Neural progenitor cell (in vitro differentiated cells): ENCODE data around the gene RHBDL3. TPM values are rescaled to one million over a fixed set of nuclear protein-coding genes. Genes with fewer than 3 reads are reported as not detected.

Source experiments
- DNase-seq: peaks from one replicate; pipeline ENCODE4 v3.0.0-alpha.2; 2016; ENCODE audit warnings: low spot score
- H2AFZ ChIP-seq: fragments of 200-600 bp; sonication (generic); replicated peaks from 2 replicates; pipeline ENCODE4 v1.6.1; 2016; ENCODE audit warnings: antibody characterized with exemption
- H3F3A ChIP-seq: fragments of 200-600 bp; sonication (generic); 2 replicates; pipeline ENCODE4 v1.6.1; 2016; ENCODE audit warnings: antibody characterized with exemption, low read depth
- H3K27ac ChIP-seq: fragments of 200-600 bp; sonication (generic); 2 replicates; pipeline ENCODE4 v1.5.1; 2016; ENCODE audit warnings: mild to moderate bottlenecking
- H3K27me3 ChIP-seq: fragments of 200-600 bp; sonication (generic); 2 replicates; pipeline ENCODE4 v1.6.1; 2016; ENCODE audit warnings: mild to moderate bottlenecking, moderate library complexity
- H3K36me3 ChIP-seq: fragments of 200-600 bp; sonication (generic); 2 replicates; pipeline ENCODE4 v1.5.1; 2016
- H3K4me1 ChIP-seq: fragments of 200-600 bp; sonication (generic); 2 replicates; pipeline ENCODE4 v1.6.1; 2016; ENCODE audit warnings: mixed run types
- H3K4me2 ChIP-seq: fragments of 200-600 bp; sonication (generic); 2 replicates; pipeline ENCODE4 v1.6.1; 2016
- H3K4me3 ChIP-seq: fragments of 200-600 bp; sonication (generic); 2 replicates; pipeline ENCODE4 v1.5.1; 2016
- H3K79me2 ChIP-seq: fragments of 200-600 bp; sonication (generic); 2 replicates; pipeline ENCODE4 v1.6.1; 2016; ENCODE audit warnings: low read depth
- H3K9ac ChIP-seq: fragments of 200-600 bp; sonication (generic); 2 replicates; pipeline ENCODE4 v1.6.1; 2016
- H3K9me3 ChIP-seq: fragments of 200-600 bp; sonication (generic); 2 replicates; pipeline ENCODE4 v1.5.1; 2016; ENCODE audit warnings: low read depth
- H4K20me1 ChIP-seq: fragments of 200-600 bp; sonication (generic); 2 replicates; pipeline ENCODE4 v1.6.1; 2016; ENCODE audit warnings: low read depth
- H3K27ac Mint-ChIP-seq: 3 replicates; pipeline ENCODE4 v1.8.0; 2021; ENCODE audit warnings: mixed read lengths
- H3K27me3 Mint-ChIP-seq: 2 replicates; pipeline ENCODE4 v1.8.0; 2022; ENCODE audit warnings: low read depth, mild to moderate bottlenecking, inconsistent platforms, moderate library complexity, mixed read lengths; ENCODE audit not compliant: insufficient read depth
- H3K36me3 Mint-ChIP-seq: 3 replicates; pipeline ENCODE4 v1.8.0; 2021; ENCODE audit warnings: mixed read lengths
- H3K4me1 Mint-ChIP-seq: 3 replicates; pipeline ENCODE4 v1.8.0; 2021; ENCODE audit warnings: mixed read lengths
- H3K4me3 Mint-ChIP-seq: 3 replicates; pipeline ENCODE4 v1.8.0; 2021; ENCODE audit warnings: mild to moderate bottlenecking, moderate library complexity, mixed read lengths
- H3K9me3 Mint-ChIP-seq: 3 replicates; pipeline ENCODE4 v1.8.0; 2020; ENCODE audit warnings: mixed read lengths
- CTCF ChIP-seq: fragments of 200-600 bp; sonication (generic); IDR thresholded peaks from 2 replicates; pipeline ENCODE4 v1.5.1; 2017; ENCODE audit warnings: antibody characterized with exemption, mild to moderate bottlenecking
- EZH2 ChIP-seq: fragments of 200-600 bp; sonication (generic); IDR thresholded peaks from 2 replicates; pipeline ENCODE4 v1.6.1; 2017; ENCODE audit warnings: antibody characterized with exemption, mild to moderate bottlenecking, moderate library complexity
- EZH2phosphoT487 ChIP-seq: fragments of 200-600 bp; sonication (generic); IDR thresholded peaks from 2 replicates; pipeline ENCODE4 v1.6.1; 2017; ENCODE audit warnings: antibody characterized with exemption
- total RNA-seq: library from RNA; depleted of rRNA; stranded (reverse); fragments of >200 nt; gene quantifications from 2 replicates; pipeline ENCODE4 v1.2.3, GENCODE V29; 2015; ENCODE audit warnings: low replicate concordance

The RHBDL3 gene
- total RNA-seq, 1 donor from 2014 or later, result 2.5 TPM

- H3K27ac Mint-ChIP-seq, result no peak overlapping the region
- H3K27me3 Mint-ChIP-seq, result peaks cover 6% of the 10 kb centered on the region
- H3K4me3 Mint-ChIP-seq, result no peak overlapping the region
- Histone ChIP-seq H3K27me3 (no peaks in the 10 kb centered on the region), H2AFZ (no peak overlapping the region), H3K9me3 (no peaks in the 10 kb centered on the region), H3K4me3 (no peak overlapping the region), H3K4me2 (no peak overlapping the region), H3K4me1 (peaks cover 20% of the 10 kb centered on the region), H3K27ac (no peak overlapping the region), H3F3A (peaks cover 28% of the 10 kb centered on the region), H4K20me1 (no peaks in the 10 kb centered on the region), H3K79me2 (no peaks in the 10 kb centered on the region), H3K9ac (no peak overlapping the region), H3K36me3 (no peaks in the 10 kb centered on the region)
- DNase-seq, result no peak
- H3K9me3 Mint-ChIP-seq, result no peaks in the 10 kb centered on the region
- no peaks in the 10 kb centered on the region for H3K36me3 Mint-ChIP-seq
- H3K4me1 Mint-ChIP-seq, result peaks cover 28% of the 10 kb centered on the region
- TF ChIP-seq EZH2 (no peak), EZH2phosphoT487 (no peak), CTCF (no peak)
Observed at GRCh38 chr17:32292094-32292493, 26.5 kb downstream of the RHBDL3 start.

GRCh38 chr17:32297424-32297823 lies 31.8 kb downstream of the RHBDL3 start:
- H3K27ac ChIP-seq, result no peak overlapping the region

GRCh38 chr17:32297860-32298259 lies 32.2 kb downstream of the RHBDL3 start:
- H3K4me2 ChIP-seq, result no peak overlapping the region
- Mint-ChIP-seq H3K36me3 (no peaks in the 10 kb centered on the region), H3K4me1 (peaks cover 23% of the 10 kb centered on the region), H3K27ac (no peak overlapping the region), H3K9me3 (no peaks in the 10 kb centered on the region), H3K4me3 (no peak overlapping the region), H3K27me3 (peaks cover 3% of the 10 kb centered on the region)
- no peaks in the 10 kb centered on the region for H3K36me3 ChIP-seq
- H3K4me3 ChIP-seq, result no peak overlapping the region
- no peaks in the 10 kb centered on the region for H3K79me2 ChIP-seq
- H3K27ac ChIP-seq, result no peak overlapping the region
- no peaks in the 10 kb centered on the region for H3K27me3 ChIP-seq
- no peaks in the 10 kb centered on the region for H3K9me3 ChIP-seq
- no peak for DNase-seq
- no peak for TF ChIP-seq EZH2
- no peak for TF ChIP-seq CTCF
- no peak for TF ChIP-seq EZH2phosphoT487
- no peak overlapping the region for H2AFZ ChIP-seq
- H3K9ac ChIP-seq, result no peak overlapping the region
- H4K20me1 ChIP-seq, result peaks cover 4% of the 10 kb centered on the region
- peaks cover 24% of the 10 kb centered on the region for H3K4me1 ChIP-seq
- peaks cover 9% of the 10 kb centered on the region for H3F3A ChIP-seq

More at GRCh38 chr17:32297424-32297823, 31.8 kb downstream of the RHBDL3 start:
- Mint-ChIP-seq H3K36me3 (no peaks in the 10 kb centered on the region), H3K4me3 (no peak overlapping the region), H3K27me3 (peaks cover 3% of the 10 kb centered on the region), H3K27ac (no peak overlapping the region), H3K9me3 (no peaks in the 10 kb centered on the region), H3K4me1 (peaks cover 21% of the 10 kb centered on the region)
- DNase-seq, result no peak
- Histone ChIP-seq H3K4me3 (no peak overlapping the region), H3K27me3 (no peaks in the 10 kb centered on the region), H3K9ac (no peak overlapping the region), H2AFZ (no peak overlapping the region), H3K79me2 (no peaks in the 10 kb centered on the region), H4K20me1 (no peaks in the 10 kb centered on the region), H3K36me3 (no peaks in the 10 kb centered on the region), H3F3A (peaks cover 4% of the 10 kb centered on the region), H3K9me3 (no peaks in the 10 kb centered on the region), H3K4me2 (no peak overlapping the region), H3K4me1 (peaks cover 19% of the 10 kb centered on the region)
- TF ChIP-seq EZH2phosphoT487, result no peak
- no peak for TF ChIP-seq CTCF
- TF ChIP-seq EZH2, result no peak
